ENCODE measurements around the gene CISD2.

GRCh38 chr4:102823897-102824296, 44.9 kb upstream of the CISD2 start:
- TF ChIP-seq CTCF (conservative IDR thresholded peaks at IDR 0.05 in 1 of 2, IDR thresholded peaks at IDR 0.05 in 1 of 2; ENCODE audit: extremely low read depth in 1 of 2, insufficient read depth in 1 of 2, low read depth in 1 of 2, low read length in 2 of 2) (no peak), EZH2 (IDR thresholded peaks at IDR 0.05; ENCODE audit: borderline replicate concordance, low read length) (no peak)

All from mammary epithelial cell (primary cell).